NK-92 (cell line): ENCODE results near the gene NEGR1.

Experiments used
- DNase-seq: peaks from one replicate; lab custom pipeline; 2025; ENCODE audit not compliant: unreplicated experiment; lab: John Stamatoyannopoulos, UW

Gene NEGR1

GRCh38 chr1:71510725-71511124 is 771.6 kb downstream of the NEGR1 start:
- no peak for DNase-seq

GRCh38 chr1:71509051-71509595 is 773.2 kb downstream of the NEGR1 start:
- no peak for DNase-seq

- no peak for DNase-seq
Measured at GRCh38 chr1:71502006-71502405, 780.3 kb downstream of the NEGR1 start.

- no peak for DNase-seq
Measured at GRCh38 chr1:71498542-71498941, 783.8 kb downstream of the NEGR1 start.

GRCh38 chr1:71494163-71494562 is 788.2 kb downstream of the NEGR1 start:
- DNase-seq, result no peak

- no peak for DNase-seq
Measured at GRCh38 chr1:71492298-71493041, 789.9 kb downstream of the NEGR1 start.

- no peak for DNase-seq
Measured at GRCh38 chr1:71490432-71490831, 791.9 kb downstream of the NEGR1 start.

GRCh38 chr1:71488555-71489252 is 793.6 kb downstream of the NEGR1 start:
- no peak for DNase-seq

- no peak for DNase-seq
Measured at GRCh38 chr1:71473331-71473730, 809.0 kb downstream of the NEGR1 start.

- DNase-seq, result no peak
Measured at GRCh38 chr1:71465093-71465492, 817.2 kb downstream of the NEGR1 start.

- DNase-seq, result no peak
Measured at GRCh38 chr1:71464016-71464415, 818.3 kb downstream of the NEGR1 start.

- DNase-seq, result no peak
Measured at GRCh38 chr1:71463144-71463543, 819.2 kb downstream of the NEGR1 start.

GRCh38 chr1:71462247-71462646 is 820.1 kb downstream of the NEGR1 start:
- DNase-seq, result no peak

GRCh38 chr1:71461416-71461815 is 820.9 kb downstream of the NEGR1 start:
- DNase-seq, result no peak

- DNase-seq, result no peak
Measured at GRCh38 chr1:71448444-71448843, 833.9 kb downstream of the NEGR1 start.

- no peak for DNase-seq
Measured at GRCh38 chr1:71438626-71439025, 843.7 kb downstream of the NEGR1 start.

- DNase-seq, result no peak
Measured at GRCh38 chr1:71435951-71436350, 846.4 kb downstream of the NEGR1 start.

GRCh38 chr1:71434240-71434639 is 848.1 kb downstream of the NEGR1 start:
- DNase-seq, result no peak

- DNase-seq, result no peak
Measured at GRCh38 chr1:71428029-71428428, 854.3 kb downstream of the NEGR1 start.

GRCh38 chr1:71427066-71427465 is 855.3 kb downstream of the NEGR1 start:
- DNase-seq, result no peak

- no peak for DNase-seq
Measured at GRCh38 chr1:71424536-71424935, 857.8 kb downstream of the NEGR1 start.

GRCh38 chr1:71422221-71422620 is 860.1 kb downstream of the NEGR1 start:
- DNase-seq, result no peak
